K562 (cell line): Measurements from ENCODE around the gene S100A2. TPM values are rescaled to one million over a fixed set of nuclear protein-coding genes. Genes with fewer than 3 reads are reported as not detected.

Experiments
- CREM ChIP-seq: IDR thresholded peaks from 2 replicates; pipeline ENCODE4 v1.6.1; 2014; ENCODE audit warnings: antibody characterized with exemption, low read depth
- HDAC6 ChIP-seq: IDR thresholded peaks from 2 replicates; pipeline ENCODE4 v1.6.1; 2012; ENCODE audit warnings: low read depth, mild to moderate bottlenecking, control low read depth, inconsistent platforms, low read length, moderate library complexity
- HDGF ChIP-seq: fragments of 450-650 bp; IDR thresholded peaks from 2 replicates; pipeline ENCODE4 v1.6.1; 2016
- KLF1 ChIP-seq: fragments of 450-650 bp; IDR thresholded peaks from 2 replicates; pipeline ENCODE4 v1.6.1; 2016; ENCODE audit warnings: missing genetic modification characterization, missing compliant biosample characterization
- MED1 ChIP-seq: sonication (generic); formaldehyde crosslinking; IDR thresholded peaks from 2 replicates; pipeline ENCODE4 v1.8.1; 2023; ENCODE audit warnings: missing genetic modification reagents, borderline replicate concordance
- MLLT1 ChIP-seq, 2 experiments: fragments of 450-650 bp; IDR thresholded peaks; 2 replicates each; pipeline ENCODE4 v1.6.1; 2016
- PML ChIP-seq: IDR thresholded peaks from 2 replicates; pipeline ENCODE4 v1.6.1; 2012; ENCODE audit warnings: low read length, inconsistent platforms
- SRF ChIP-seq, 2 experiments: fragments of 250-450, 450-650 bp in 1 of 2; sonication (Bioruptor Pico) in 1 of 2; sonication (generic) in 1 of 2; formaldehyde crosslinking; IDR thresholded peaks; 2 replicates each; pipeline versions ENCODE4 v1.5.0 to v1.5.1; 2020 to 2022; ENCODE audit warnings: mild to moderate bottlenecking in 1 of 2, missing genetic modification reagents in 1 of 2
- TCF7 ChIP-seq: sonication (generic); IDR thresholded peaks from 2 replicates; pipeline ENCODE4 v1.6.1; 2016; ENCODE audit warnings: antibody characterized with exemption, borderline replicate concordance
- ZNF253 ChIP-seq: fragments of 250-450 bp; sonication (Bioruptor Pico); conservative IDR thresholded peaks from 2 replicates; pipeline ENCODE4 v1.6.1; 2021; ENCODE audit warnings: mild to moderate bottlenecking
- ZNF407 ChIP-seq: fragments of 450-650 bp; IDR thresholded peaks from 2 replicates; pipeline ENCODE4 v1.6.1; 2016; ENCODE audit warnings: low read depth
- ZNF436 ChIP-seq: fragments of 250-450, 450-650 bp; sonication (Bioruptor Pico); formaldehyde crosslinking; IDR thresholded peaks from 2 replicates; pipeline ENCODE4 v1.7.0; 2020; ENCODE audit warnings: mild to moderate bottlenecking
- ZNF57 ChIP-seq: fragments of 450-650 bp; formaldehyde crosslinking; IDR thresholded peaks from 2 replicates; pipeline ENCODE4 v1.4.0; 2020; ENCODE audit warnings: mild to moderate bottlenecking, moderate library complexity
- ZNF707 ChIP-seq: fragments of 250-450 bp; sonication (Bioruptor Pico); conservative IDR thresholded peaks from 2 replicates; pipeline ENCODE4 v1.8.0; 2022; ENCODE audit warnings: inconsistent platforms, mild to moderate bottlenecking, moderate library complexity
- ZNF766 ChIP-seq: fragments of 200-800 bp; sonication (Bioruptor generic); conservative IDR thresholded peaks from 2 replicates; pipeline ENCODE4 v1.6.1; 2016; ENCODE audit warnings: missing genetic modification characterization, missing compliant biosample characterization
- ZNF77 ChIP-seq: fragments of 250-450 bp; sonication (Bioruptor Pico); IDR thresholded peaks from 2 replicates; pipeline ENCODE4 v1.5.0; 2020
- polyA plus RNA-seq, 8 experiments: library from polyadenylated mRNA; depleted of rRNA in 4 of 8; stranded (reverse) in 5 of 8; unstranded in 3 of 8; fragments of >200 nt; fragmentation: Nextera tagmentation in 2 of 8; fragmentation: Illumina TruSeq in 1 of 8; extraction: Ambion mirVana in 2 of 8; extraction: Trizol in 1 of 8; gene quantifications; 2 replicates each; pipeline versions ENCODE4 v1.2.1 to v1.2.3, GENCODE V29; 2011 to 2014; ENCODE audit warnings: inconsistent platforms in 1 of 8, missing spikeins in 1 of 8
- total RNA-seq, 7 experiments: library from RNA; depleted of rRNA in 6 of 7; stranded (reverse); fragments of >200 nt in 6 of 7; fragmentation: Illumina TruSeq in 2 of 7; extraction: Trizol in 2 of 7; gene quantifications; 2 replicates each; pipeline versions ENCODE4 v1.2.1 to v1.2.3, GENCODE V29; 2011 to 2021; ENCODE audit warnings: low replicate concordance in 1 of 7
- TF ChIP-seq, protein P1 (sequence below): fragments of 250-450 bp; sonication (Bioruptor Pico); IDR thresholded peaks from 2 replicates; pipeline ENCODE4 v1.8.0; 2021; ENCODE audit warnings: mild to moderate bottlenecking, moderate library complexity

S100A2 gene
- total and polyA plus RNA-seq, 9 of the 15 experiments (the other 6 are each of a cell fraction or from before 2014, with no cell fraction given), result 0.28 to 0.65 (median 0.44) TPM; not detected in 4

- TF ChIP-seq ZNF407 (no peak), KLF1 (tag) (peak; percentile 89), ZNF766 (no peak), HDGF (0 out of 2 replicates have a peak, but pooled peaks have one; percentile 19), SRF (CRISPR knock-in tag; IDR thresholded peaks at IDR 0.05) (0 out of 4 replicates have a peak, but pooled peaks of 1 of the 2 experiments have one; percentile 23), MED1 (CRISPR knock-in tag) (no peak), ZNF57 (CRISPR knock-in tag) (no peak), PML (0 out of 2 replicates have a peak, but pooled peaks have one; percentile 40), HDAC6 (no peak), ZNF707 (CRISPR knock-in tag) (no peak), CREM (peak; percentile 78), TCF7 (no peak; the same call in 1 of the 2 replicates), ZNF436 (CRISPR knock-in tag) (no peak), ZNF253 (CRISPR knock-in tag) (no peak), MLLT1 (IDR thresholded peaks at IDR 0.05) (no peak), ZNF77 (no peak)
- TF ChIP-seq, protein P1, sequence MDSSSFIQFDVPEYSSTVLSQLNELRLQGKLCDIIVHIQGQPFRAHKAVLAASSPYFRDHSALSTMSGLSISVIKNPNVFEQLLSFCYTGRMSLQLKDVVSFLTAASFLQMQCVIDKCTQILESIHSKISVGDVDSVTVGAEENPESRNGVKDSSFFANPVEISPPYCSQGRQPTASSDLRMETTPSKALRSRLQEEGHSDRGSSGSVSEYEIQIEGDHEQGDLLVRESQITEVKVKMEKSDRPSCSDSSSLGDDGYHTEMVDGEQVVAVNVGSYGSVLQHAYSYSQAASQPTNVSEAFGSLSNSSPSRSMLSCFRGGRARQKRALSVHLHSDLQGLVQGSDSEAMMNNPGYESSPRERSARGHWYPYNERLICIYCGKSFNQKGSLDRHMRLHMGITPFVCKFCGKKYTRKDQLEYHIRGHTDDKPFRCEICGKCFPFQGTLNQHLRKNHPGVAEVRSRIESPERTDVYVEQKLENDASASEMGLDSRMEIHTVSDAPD (CRISPR knock-in tag), result no peak
These were observed 1.0 kb upstream of the S100A2 start (continued) for GRCh38 chr1:153566414-153567371.
